NCI-H146 treated with DMSO at 0.1 percent for 48 hours (cell line): ENCODE measurements around the gene TMEM174.
"Not testable (repeated sequence)": the region's sequence is repeated elsewhere in the genome, so short reads cannot be mapped to it uniquely, and the experiment has no call there.

Experiments used
- DNase-seq: peaks from one replicate; lab custom pipeline; 2025; ENCODE audit not compliant: unreplicated experiment; lab: John Stamatoyannopoulos, UW

The TMEM174 gene

GRCh38 chr5:73193592-73193991 is 20.6 kb downstream of the TMEM174 start:
- no peak for DNase-seq

GRCh38 chr5:73196201-73196600 is 23.2 kb downstream of the TMEM174 start:
- no peak for DNase-seq

GRCh38 chr5:73197637-73198257 is 24.8 kb downstream of the TMEM174 start:
- DNase-seq: no peak

- DNase-seq: no peak
Observed at GRCh38 chr5:73198833-73199592, 26.0 kb downstream of the TMEM174 start.

GRCh38 chr5:73199671-73200070 is 26.7 kb downstream of the TMEM174 start:
- DNase-seq: no peak

GRCh38 chr5:73201547-73202513 is 28.8 kb downstream of the TMEM174 start:
- DNase-seq: peak; percentile 83

- DNase-seq: peak; percentile 99
Observed at GRCh38 chr5:73204332-73204731, 31.3 kb downstream of the TMEM174 start.

GRCh38 chr5:73204733-73205132 is 31.7 kb downstream of the TMEM174 start:
- no peak for DNase-seq

GRCh38 chr5:73205305-73205704 is 32.3 kb downstream of the TMEM174 start:
- DNase-seq: peak; percentile 44

GRCh38 chr5:73207239-73207638 is 34.2 kb downstream of the TMEM174 start:
- DNase-seq: not testable (repeated sequence)

- DNase-seq: not testable (repeated sequence)
Observed at GRCh38 chr5:73209075-73209474, 36.1 kb downstream of the TMEM174 start.

- not testable (repeated sequence) for DNase-seq
Observed at GRCh38 chr5:73212693-73213092, 39.7 kb downstream of the TMEM174 start.

- DNase-seq: no peak
Observed at GRCh38 chr5:73213566-73213998, 40.6 kb downstream of the TMEM174 start.

- DNase-seq: no peak
Observed at GRCh38 chr5:73214306-73214705, 41.3 kb downstream of the TMEM174 start.

- peak; percentile 81 for DNase-seq
Observed at GRCh38 chr5:73214996-73215395, 42.0 kb downstream of the TMEM174 start.

GRCh38 chr5:73215531-73215890 is 42.5 kb downstream of the TMEM174 start:
- DNase-seq: no peak

GRCh38 chr5:73215891-73216610 is 43.1 kb downstream of the TMEM174 start:
- peak; percentile 79 for DNase-seq

- no peak for DNase-seq
Observed at GRCh38 chr5:73218552-73219171, 45.7 kb downstream of the TMEM174 start.

- DNase-seq: not testable (repeated sequence)
Observed at GRCh38 chr5:73219336-73219735, 46.3 kb downstream of the TMEM174 start.

GRCh38 chr5:73221161-73221560 is 48.2 kb downstream of the TMEM174 start:
- no peak for DNase-seq
